ENCODE results near the gene TSPAN32. TPM values are rescaled to one million over a fixed set of nuclear protein-coding genes. Genes with fewer than 3 reads are reported as not detected.

Gene TSPAN32
- not detected in 5 replicates for total RNA-seq (2022; extraction: Qiagen RNA extraction)

GRCh38 chr11:2301631-2302305 is at the start of gene TSPAN32, which contains the start of gene C11orf21:
Gene TSPAN32 (plus strand): TSS chr11:2302013. CDS start chr11:2302150, 137 bp downstream.
Gene C11orf21 (minus strand): TSS chr11:2301918. CDS start chr11:2301808, 110 bp downstream.

GRCh38 chr11:2270322-2271076 is 31.3 kb upstream of the TSPAN32 start, which contains the start of gene ASCL2:
Gene ASCL2 (minus strand): TSS chr11:2270588. CDS start chr11:2270332, 256 bp downstream.

Other genes starting within 250 kb of the TSPAN32 start
- gene IGF2, start 162.6 kb upstream of the TSPAN32 start, total RNA-seq (2022; extraction: Qiagen RNA extraction) = 2.0 to 2.5 TPM (median 2.3 TPM) in 5 replicates
- not detected in 5 replicates for gene INS, start 140.8 kb upstream of the TSPAN32 start, total RNA-seq (2022; extraction: Qiagen RNA extraction)
- 0.11 to 0.35 TPM (median 0.22 TPM) in 3 of 5 replicates, not detected in the others for gene TH, start 130.2 kb upstream of the TSPAN32 start, total RNA-seq (2022; extraction: Qiagen RNA extraction)
- gene ASCL2, start 31.4 kb upstream of the TSPAN32 start, total RNA-seq (2022; extraction: Qiagen RNA extraction) = 0.09 TPM in 1 of 5 replicates, not detected in the others
- gene C11orf21, start 95 bp upstream of the TSPAN32 start, total RNA-seq (2022; extraction: Qiagen RNA extraction) = not detected in 5 replicates
- gene CD81, start 75.3 kb downstream of the TSPAN32 start, total RNA-seq (2022; extraction: Qiagen RNA extraction) = 301 to 411 TPM (median 383 TPM) in 5 replicates
- 42.3 to 74.7 TPM (median 69.9 TPM) in 5 replicates for gene TSSC4, start 98.7 kb downstream of the TSPAN32 start, total RNA-seq (2022; extraction: Qiagen RNA extraction)
- not detected in 5 replicates for gene TRPM5, start 142.5 kb downstream of the TSPAN32 start, total RNA-seq (2022; extraction: Qiagen RNA extraction)
- gene KCNQ1, start 143.0 kb downstream of the TSPAN32 start, total RNA-seq (2022; extraction: Qiagen RNA extraction) = 0.23 to 0.89 TPM (median 0.63 TPM) in 5 replicates